SK-N-SH treated with all-trans-retinoic acid at 6 μM for 48 hours (cell line): ENCODE measurements around the gene PRPF8.

ENCODE experiments used
- ATAC-seq: fragments of 200-7000 bp; cut with Tn5 transposase; 3 replicates; pipeline ENCODE4 v1.9.1; 2020; ENCODE audit warnings: mild to moderate bottlenecking, moderate library complexity
- CSDC2 ChIP-seq: fragments of 250-450 bp; sonication (Bioruptor Pico); IDR thresholded peaks from 2 replicates; pipeline ENCODE4 v1.5.0; 2020; ENCODE audit warnings: mild to moderate bottlenecking, moderate library complexity
- CSRNP3 ChIP-seq: fragments of 250-450 bp; sonication (Bioruptor Pico); IDR thresholded peaks from 2 replicates; pipeline ENCODE4 v1.5.1; 2021; ENCODE audit warnings: mild to moderate bottlenecking, moderate library complexity
- GLIS3 ChIP-seq: fragments of 250-450 bp; sonication (Bioruptor Pico); IDR thresholded peaks from 2 replicates; pipeline ENCODE4 v1.5.0; 2020; ENCODE audit warnings: mild to moderate bottlenecking, moderate library complexity
- ISL1 ChIP-seq: fragments of 250-450 bp; sonication (Bioruptor Pico); IDR thresholded peaks from 2 replicates; pipeline ENCODE4 v2.1.2; 2022; ENCODE audit warnings: mild to moderate bottlenecking, moderate library complexity
- OSR1 ChIP-seq: fragments of 250-450 bp; sonication (Bioruptor Pico); IDR thresholded peaks from 2 replicates; pipeline ENCODE4 v1.8.0; 2022; ENCODE audit warnings: moderate library complexity, mild to moderate bottlenecking, inconsistent platforms
- PATZ1 ChIP-seq: fragments of 250-450 bp; sonication (Bioruptor Pico); IDR thresholded peaks from 2 replicates; pipeline ENCODE4 v1.8.0; 2020; ENCODE audit warnings: mild to moderate bottlenecking, moderate library complexity, borderline replicate concordance
- PPARA ChIP-seq: fragments of 250-450 bp; sonication (Bioruptor Pico); IDR thresholded peaks from 2 replicates; pipeline ENCODE4 v1.5.0; 2020; ENCODE audit warnings: mild to moderate bottlenecking, borderline replicate concordance
- RARB ChIP-seq: fragments of 250-450 bp; sonication (Bioruptor Pico); IDR thresholded peaks from 2 replicates; pipeline ENCODE4 v1.8.0; 2021; ENCODE audit warnings: mild to moderate bottlenecking, moderate library complexity
- SNAI2 ChIP-seq: fragments of 250-450 bp; sonication (Bioruptor Pico); IDR thresholded peaks from 2 replicates; pipeline ENCODE4 v1.5.0; 2020; ENCODE audit warnings: mild to moderate bottlenecking, moderate library complexity
- TOX ChIP-seq: fragments of 250-450 bp; sonication (Bioruptor Pico); IDR thresholded peaks from 2 replicates; pipeline ENCODE4 v1.8.0; 2021; ENCODE audit warnings: mild to moderate bottlenecking, moderate library complexity, borderline replicate concordance
- ZC3H10 ChIP-seq: fragments of 250-450 bp; sonication (Bioruptor Pico); IDR thresholded peaks from 2 replicates; pipeline ENCODE4 v1.5.1; 2021; ENCODE audit warnings: mild to moderate bottlenecking, moderate library complexity
- ZFP3 ChIP-seq: fragments of 250-450 bp; sonication (Bioruptor Pico); IDR thresholded peaks from 2 replicates; pipeline ENCODE4 v1.5.0; 2020; ENCODE audit warnings: mild to moderate bottlenecking, moderate library complexity
- ZFP30 ChIP-seq: fragments of 450-650 bp; formaldehyde crosslinking; IDR thresholded peaks from 2 replicates; pipeline ENCODE4 v1.5.0; 2022; ENCODE audit warnings: mild to moderate bottlenecking, moderate library complexity
- ZNF565 ChIP-seq: fragments of 450-650 bp; formaldehyde crosslinking; conservative IDR thresholded peaks from 2 replicates; pipeline ENCODE4 v1.5.0; 2020; ENCODE audit warnings: low read depth, mild to moderate bottlenecking, moderate library complexity
- ZNF70 ChIP-seq: fragments of 450-650 bp; formaldehyde crosslinking; IDR thresholded peaks from 2 replicates; pipeline ENCODE4 v1.5.0; 2020; ENCODE audit warnings: mild to moderate bottlenecking, moderate library complexity
- ZNF8 ChIP-seq: fragments of 450-650 bp; formaldehyde crosslinking; IDR thresholded peaks from 2 replicates; pipeline ENCODE4 v1.5.0; 2020; ENCODE audit warnings: mild to moderate bottlenecking, moderate library complexity
- TF ChIP-seq, protein P1 (sequence below): fragments of 250-450 bp; sonication (Bioruptor Pico); IDR thresholded peaks from 2 replicates; pipeline ENCODE4 v1.5.1; 2020; ENCODE audit warnings: low read depth, mild to moderate bottlenecking, moderate library complexity
- TF ChIP-seq, protein P2 (sequence below): fragments of 250-450 bp; sonication (Bioruptor Pico); IDR thresholded peaks from 2 replicates; pipeline ENCODE4 v1.5.0; 2020; ENCODE audit warnings: mild to moderate bottlenecking, moderate library complexity

The PRPF8 gene

GRCh38 chr17:1624650-1625049 lies 60.0 kb downstream of the PRPF8 start:
- no peak for ATAC-seq
- TF ChIP-seq ZFP30 (no peak), ZC3H10 (no peak), TOX (no peak), CSRNP3 (CRISPR knock-in tag) (no peak), SNAI2 (CRISPR knock-in tag) (no peak), ZNF70 (CRISPR knock-in tag) (no peak), ZNF8 (CRISPR knock-in tag) (no peak), PATZ1 (CRISPR knock-in tag) (no peak), GLIS3 (CRISPR knock-in tag) (no peak), OSR1 (CRISPR knock-in tag) (no peak), ZFP3 (CRISPR knock-in tag) (no peak), ZNF565 (no peak), ISL1 (no peak), PPARA (no peak)
- TF ChIP-seq, protein P1, sequence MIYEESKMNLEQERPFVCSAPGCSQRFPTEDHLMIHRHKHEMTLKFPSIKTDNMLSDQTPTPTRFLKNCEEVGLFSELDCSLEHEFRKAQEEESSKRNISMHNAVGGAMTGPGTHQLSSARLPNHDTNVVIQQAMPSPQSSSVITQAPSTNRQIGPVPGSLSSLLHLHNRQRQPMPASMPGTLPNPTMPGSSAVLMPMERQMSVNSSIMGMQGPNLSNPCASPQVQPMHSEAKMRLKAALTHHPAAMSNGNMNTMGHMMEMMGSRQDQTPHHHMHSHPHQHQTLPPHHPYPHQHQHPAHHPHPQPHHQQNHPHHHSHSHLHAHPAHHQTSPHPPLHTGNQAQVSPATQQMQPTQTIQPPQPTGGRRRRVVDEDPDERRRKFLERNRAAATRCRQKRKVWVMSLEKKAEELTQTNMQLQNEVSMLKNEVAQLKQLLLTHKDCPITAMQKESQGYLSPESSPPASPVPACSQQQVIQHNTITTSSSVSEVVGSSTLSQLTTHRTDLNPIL: no peak
- TF ChIP-seq, protein P2, sequence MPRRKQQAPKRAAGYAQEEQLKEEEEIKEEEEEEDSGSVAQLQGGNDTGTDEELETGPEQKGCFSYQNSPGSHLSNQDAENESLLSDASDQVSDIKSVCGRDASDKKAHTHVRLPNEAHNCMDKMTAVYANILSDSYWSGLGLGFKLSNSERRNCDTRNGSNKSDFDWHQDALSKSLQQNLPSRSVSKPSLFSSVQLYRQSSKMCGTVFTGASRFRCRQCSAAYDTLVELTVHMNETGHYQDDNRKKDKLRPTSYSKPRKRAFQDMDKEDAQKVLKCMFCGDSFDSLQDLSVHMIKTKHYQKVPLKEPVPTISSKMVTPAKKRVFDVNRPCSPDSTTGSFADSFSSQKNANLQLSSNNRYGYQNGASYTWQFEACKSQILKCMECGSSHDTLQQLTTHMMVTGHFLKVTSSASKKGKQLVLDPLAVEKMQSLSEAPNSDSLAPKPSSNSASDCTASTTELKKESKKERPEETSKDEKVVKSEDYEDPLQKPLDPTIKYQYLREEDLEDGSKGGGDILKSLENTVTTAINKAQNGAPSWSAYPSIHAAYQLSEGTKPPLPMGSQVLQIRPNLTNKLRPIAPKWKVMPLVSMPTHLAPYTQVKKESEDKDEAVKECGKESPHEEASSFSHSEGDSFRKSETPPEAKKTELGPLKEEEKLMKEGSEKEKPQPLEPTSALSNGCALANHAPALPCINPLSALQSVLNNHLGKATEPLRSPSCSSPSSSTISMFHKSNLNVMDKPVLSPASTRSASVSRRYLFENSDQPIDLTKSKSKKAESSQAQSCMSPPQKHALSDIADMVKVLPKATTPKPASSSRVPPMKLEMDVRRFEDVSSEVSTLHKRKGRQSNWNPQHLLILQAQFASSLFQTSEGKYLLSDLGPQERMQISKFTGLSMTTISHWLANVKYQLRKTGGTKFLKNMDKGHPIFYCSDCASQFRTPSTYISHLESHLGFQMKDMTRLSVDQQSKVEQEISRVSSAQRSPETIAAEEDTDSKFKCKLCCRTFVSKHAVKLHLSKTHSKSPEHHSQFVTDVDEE (CRISPR knock-in tag): no peak

- ATAC-seq: no peak
- TF ChIP-seq, protein P1: no peak
- TF ChIP-seq ZNF8 (CRISPR knock-in tag): no peak
- TF ChIP-seq PATZ1 (CRISPR knock-in tag): no peak
- TF ChIP-seq ZNF70 (CRISPR knock-in tag): no peak
- TF ChIP-seq ZFP3 (CRISPR knock-in tag): no peak
- no peak for TF ChIP-seq CSDC2 (CRISPR knock-in tag)
- TF ChIP-seq ZFP30: no peak
- no peak for TF ChIP-seq TOX
- no peak for TF ChIP-seq ZC3H10
- no peak for TF ChIP-seq RARB
Observed at GRCh38 chr17:1623057-1623630, 61.5 kb downstream of the PRPF8 start.

DNA sequence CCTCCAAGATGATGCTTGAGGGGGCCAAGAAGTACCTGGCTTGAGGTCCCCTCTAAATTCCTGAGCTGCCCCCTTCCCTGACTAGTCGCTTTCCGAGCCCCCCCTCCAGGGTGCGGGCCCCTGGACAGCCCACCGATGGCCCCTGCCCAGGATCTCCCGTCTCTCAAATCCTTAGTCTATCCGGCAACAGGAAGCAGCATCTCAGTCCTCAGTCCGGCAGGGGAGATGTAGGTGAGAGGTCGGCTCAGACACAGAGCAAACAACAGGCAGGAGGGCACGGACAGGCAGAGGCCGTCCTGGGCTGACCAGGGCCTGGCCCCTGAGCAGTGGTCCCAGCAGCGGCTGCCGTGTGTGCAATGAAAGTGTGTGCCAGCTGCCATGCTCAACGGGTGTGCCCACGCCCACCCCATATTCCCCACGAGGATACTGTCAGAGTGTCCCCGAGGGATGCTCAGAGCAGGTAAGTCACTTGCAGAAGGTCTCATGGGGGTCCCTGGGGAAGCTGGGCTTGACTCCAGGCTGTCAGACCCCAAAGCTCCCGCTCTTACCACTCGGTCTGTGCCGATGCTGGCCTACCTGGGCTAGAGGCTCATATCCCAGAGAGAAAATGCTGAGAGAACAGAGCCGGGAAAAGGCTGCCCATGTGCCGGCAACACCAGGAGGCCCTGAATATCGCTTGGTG lies 63.3 kb downstream of the PRPF8 start:
- no peak for ATAC-seq
- TF ChIP-seq ZNF8 (CRISPR knock-in tag) (no peak), ZFP30 (no peak), ZNF70 (CRISPR knock-in tag) (no peak), ZC3H10 (no peak), OSR1 (CRISPR knock-in tag) (no peak), RARB (no peak), ISL1 (no peak)
